CD4-positive, alpha-beta memory T cell (primary cell): ENCODE results near the gene ELP4. TPM values are rescaled to one million over a fixed set of nuclear protein-coding genes. Genes with fewer than 3 reads are reported as not detected.
A peak's percentile ranks its signal among the peaks of the same experiment; 100 is the strongest.

Source experiments
- CTCF ChIA-PET: fragments of 350-600 bp; sonication (Branson Sonifier 250); formaldehyde crosslinking; loops from one replicate; lab custom pipeline; 2021; ENCODE audit warnings: inconsistent platforms; ENCODE audit not compliant: partially characterized antibody; lab: Charles Lee
- POLR2A ChIA-PET: fragments of 350-600 bp; sonication (Branson Sonifier 250); formaldehyde crosslinking; loops from one replicate; lab custom pipeline; 2021; ENCODE audit not compliant: partially characterized antibody; lab: Charles Lee
- DNase-seq, 5 donors: peaks; one replicate each; pipeline versions ENCODE4 v3.0.0 to v3.0.0-alpha.2; 2020 to 2022; ENCODE audit warnings: mixed read lengths in 1 of 5
- H3K27ac ChIP-seq: one replicate; pipeline ENCODE4 v1.7.0; 2013; ENCODE audit warnings: low read depth, low read length
- H3K27me3 ChIP-seq: 2 replicates; pipeline ENCODE4 v1.7.0; 2013; ENCODE audit warnings: mild to moderate bottlenecking, low read length, moderate library complexity; ENCODE audit not compliant: insufficient read depth
- H3K36me3 ChIP-seq: 2 replicates; pipeline ENCODE4 v1.7.0; 2013; ENCODE audit warnings: mild to moderate bottlenecking, low read length, moderate library complexity; ENCODE audit not compliant: insufficient read depth
- H3K4me1 ChIP-seq: 2 replicates; pipeline ENCODE4 v1.7.0; 2013; ENCODE audit warnings: mild to moderate bottlenecking, low read length, moderate library complexity; ENCODE audit not compliant: insufficient read depth
- H3K4me3 ChIP-seq, 2 donors: one replicate each; pipeline ENCODE4 v1.7.0; 2013; ENCODE audit warnings: low read length in 2 of 2, mild to moderate bottlenecking in 1 of 2
- H3K9me3 ChIP-seq, 2 donors: one replicate each; pipeline ENCODE4 v1.7.0; 2013; ENCODE audit warnings: low read length in 2 of 2, control low read depth in 1 of 2; ENCODE audit not compliant: control insufficient read depth in 1 of 2
- H3K27ac Mint-ChIP-seq, 7 donors: one replicate each; pipeline ENCODE4 v1.8.0; 2020 to 2021; ENCODE audit warnings: mixed read lengths in 7 of 7, mild to moderate bottlenecking in 6 of 7, inconsistent platforms in 3 of 7, moderate library complexity in 3 of 7
- H3K27me3 Mint-ChIP-seq, 2 donors: one replicate each; pipeline ENCODE4 v1.8.0; 2020 to 2021; ENCODE audit warnings: mixed read lengths in 2 of 2
- H3K36me3 Mint-ChIP-seq, 2 donors: one replicate each; pipeline ENCODE4 v1.8.0; 2020 to 2021; ENCODE audit warnings: mixed read lengths in 2 of 2, inconsistent platforms in 1 of 2, mild to moderate bottlenecking in 1 of 2
- H3K4me1 Mint-ChIP-seq, 4 donors: one replicate each; pipeline ENCODE4 v1.8.0; 2020 to 2021; ENCODE audit warnings: mixed read lengths in 4 of 4, mild to moderate bottlenecking in 1 of 4
- H3K4me3 Mint-ChIP-seq, 8 donors: one replicate each; pipeline ENCODE4 v1.8.0; 2020 to 2021; ENCODE audit warnings: mixed read lengths in 8 of 8, mild to moderate bottlenecking in 7 of 8, moderate library complexity in 6 of 8, inconsistent platforms in 3 of 8
- H3K9me3 Mint-ChIP-seq, 8 donors: one replicate each; pipeline ENCODE4 v1.8.0; 2020 to 2021; ENCODE audit warnings: mixed read lengths in 8 of 8, mild to moderate bottlenecking in 5 of 8, inconsistent platforms in 3 of 8, moderate library complexity in 1 of 8
- intact Hi-C: fragments of 100-400 bp; cut with micrococcal nuclease; formaldehyde crosslinking; loops from one replicate; pipeline ENCODE4 v1.15.1; 2023
- polyA plus RNA-seq, 2 donors: library from polyadenylated mRNA; unstranded; fragments of 300-500 nt; fragmentation: Illumina TruSeq; gene quantifications; one replicate each; pipeline ENCODE4 v1.2.3, GENCODE V29; 2021
- total RNA-seq, 2 experiments: library from RNA; stranded (reverse); gene quantifications; one replicate each; pipeline ENCODE4 v1.2.3, GENCODE V29; 2021

The ELP4 gene
- total and polyA plus RNA-seq, 4 experiments from 2014 or later: 18.1 to 29.0 (median 19.1) TPM

GRCh38 chr11:31806186-31806927, 296.8 kb downstream of the ELP4 start:
- Histone ChIP-seq H3K4me1 (peaks cover 47% of the 10 kb centered on the region), H3K9me3 (peaks cover 0 to 3% of the 10 kb centered on the region in 2 donors), H3K36me3 (no peaks in the 10 kb centered on the region), H3K27ac (no peak overlapping the region), H3K27me3 (peaks cover 83% of the 10 kb centered on the region), H3K4me3 (no peak overlapping the region)
- no peak for DNase-seq
- Mint-ChIP-seq H3K36me3 (peaks cover 2 to 8% of the 10 kb centered on the region in 2 donors), H3K27me3 (peaks cover 67 to 69% of the 10 kb centered on the region in 2 donors), H3K27ac (peak overlapping the region in 2 of 7 donors; percentile 27 to 58), H3K4me1 (peaks cover 27 to 69% (median 40%) of the 10 kb centered on the region in 4 donors), H3K4me3 (peak overlapping the region in 2 of 8 donors; percentile 3 to 59), H3K9me3 (peaks cover 3 to 42% (median 29%) of the 10 kb centered on the region in 8 donors)
- intact Hi-C loops: no loop called here
- ChIA-PET CTCF (no interaction called here), POLR2A (interaction anchor here (1.6 kb wide), 1 partner anchor 11 kb away, joined by 7 read pairs; no protein-coding TSS in a partner anchor)

GRCh38 chr11:31806928-31807798, 297.6 kb downstream of the ELP4 start:
- Histone ChIP-seq H3K36me3 (no peaks in the 10 kb centered on the region), H3K27me3 (peaks cover 81% of the 10 kb centered on the region), H3K27ac (no peak overlapping the region), H3K4me3 (no peak overlapping the region), H3K4me1 (peaks cover 52% of the 10 kb centered on the region), H3K9me3 (peaks cover 0 to 3% of the 10 kb centered on the region in 2 donors)
- Mint-ChIP-seq H3K9me3 (peaks cover 3 to 38% (median 25%) of the 10 kb centered on the region in 8 donors), H3K27me3 (peaks cover 67% of the 10 kb centered on the region in 2 donors), H3K4me3 (peak overlapping the region in 2 of 8 donors; percentile 3 to 59), H3K27ac (peak overlapping the region in 1 of 7 donors; percentile 58), H3K4me1 (peaks cover 30 to 76% (median 45%) of the 10 kb centered on the region in 4 donors), H3K36me3 (peaks cover 0 to 10% of the 10 kb centered on the region in 2 donors)
- no peak for DNase-seq
- ChIA-PET CTCF (no interaction called here), POLR2A (interaction anchor here (1.6 kb wide), 1 partner anchor 11 kb away, joined by 7 read pairs; no protein-coding TSS in a partner anchor)
- intact Hi-C loops: no loop called here

GRCh38 chr11:31807799-31808667, 298.5 kb downstream of the ELP4 start:
- DNase-seq: no peak
- no peak overlapping the region for H3K4me3 ChIP-seq
- Mint-ChIP-seq H3K4me3 (peak overlapping the region in 2 of 8 donors; percentile 14 to 48), H3K27ac (peak overlapping the region in 1 of 7 donors; percentile 48), H3K9me3 (peaks cover 3 to 35% (median 20%) of the 10 kb centered on the region in 8 donors), H3K4me1 (peaks cover 36 to 76% (median 46%) of the 10 kb centered on the region in 4 donors), H3K27me3 (peaks cover 66 to 67% of the 10 kb centered on the region in 2 donors), H3K36me3 (peaks cover 0 to 11% of the 10 kb centered on the region in 2 donors)
- ChIA-PET POLR2A (interaction anchor here (1.6 kb wide), 1 partner anchor 10 kb away, joined by 7 read pairs; no protein-coding TSS in a partner anchor), CTCF (no interaction called here)
- intact Hi-C loops: no loop called here
- H3K36me3 ChIP-seq: no peaks in the 10 kb centered on the region
- H3K27ac ChIP-seq: no peak overlapping the region
- peaks cover 85% of the 10 kb centered on the region for H3K27me3 ChIP-seq
- peaks cover 56% of the 10 kb centered on the region for H3K4me1 ChIP-seq
- peaks cover 0 to 3% of the 10 kb centered on the region in 2 donors for H3K9me3 ChIP-seq

DNA sequence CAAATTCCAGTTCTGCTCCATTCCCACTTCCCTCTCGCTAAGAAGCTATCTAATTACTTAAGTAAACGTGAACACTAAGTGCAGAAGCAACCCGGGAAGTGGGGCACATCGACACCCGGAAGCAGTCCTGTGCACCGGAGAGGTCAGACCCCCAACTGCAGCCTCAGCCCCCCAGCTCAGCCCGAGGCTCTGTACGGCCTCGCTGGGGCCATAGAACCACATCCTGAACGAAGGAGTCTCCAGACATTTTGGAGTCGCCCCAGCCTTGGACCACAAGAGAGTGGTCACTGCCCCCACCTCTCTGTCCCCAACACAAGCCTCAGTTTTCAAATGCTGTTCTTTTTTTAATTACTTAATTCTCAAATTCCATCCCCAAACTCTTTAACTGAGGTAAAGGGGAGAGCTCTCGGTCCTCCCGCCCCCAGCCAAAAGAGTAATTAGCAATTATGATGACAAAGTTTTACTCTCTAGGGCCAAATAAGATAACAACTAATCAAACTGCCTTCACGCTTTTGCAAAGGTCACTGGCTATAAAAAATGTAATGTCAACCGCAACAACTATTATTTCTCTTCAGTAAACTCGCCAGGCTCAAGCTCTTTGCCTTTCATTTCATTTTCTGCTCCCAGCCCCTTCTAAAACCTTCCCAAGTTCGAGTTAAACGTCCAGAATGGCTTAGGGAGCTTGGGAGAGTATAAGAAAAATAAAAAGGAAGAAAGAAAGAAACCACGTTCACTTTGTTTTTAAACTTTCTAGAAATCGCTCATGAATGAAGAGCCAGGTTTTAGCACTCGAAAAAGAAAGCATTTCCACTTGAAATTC, 299.4 kb downstream of the ELP4 start:
- no peak overlapping the region for H3K4me3 ChIP-seq
- peaks cover 0 to 3% of the 10 kb centered on the region in 2 donors for H3K9me3 ChIP-seq
- intact Hi-C loops: no loop called here
- no peak for DNase-seq
- peak overlapping the region; percentile 56 to 86 (median 79) for H3K4me3 Mint-ChIP-seq
- H3K36me3 Mint-ChIP-seq: peaks cover 0 to 11% of the 10 kb centered on the region in 2 donors
- peak overlapping the region in 1 of 7 donors; percentile 46 for H3K27ac Mint-ChIP-seq
- peaks cover 54% of the 10 kb centered on the region for H3K4me1 ChIP-seq
- H3K27me3 ChIP-seq: peaks cover 82% of the 10 kb centered on the region
- CTCF ChIA-PET: no interaction called here
- H3K4me1 Mint-ChIP-seq: peaks cover 34 to 72% (median 42%) of the 10 kb centered on the region in 4 donors
- peaks cover 3 to 26% (median 14%) of the 10 kb centered on the region in 8 donors for H3K9me3 Mint-ChIP-seq
- no peaks in the 10 kb centered on the region for H3K36me3 ChIP-seq
- no peak overlapping the region for H3K27ac ChIP-seq
- POLR2A ChIA-PET: no interaction called here
- H3K27me3 Mint-ChIP-seq: peaks cover 61 to 65% of the 10 kb centered on the region in 2 donors

DNA sequence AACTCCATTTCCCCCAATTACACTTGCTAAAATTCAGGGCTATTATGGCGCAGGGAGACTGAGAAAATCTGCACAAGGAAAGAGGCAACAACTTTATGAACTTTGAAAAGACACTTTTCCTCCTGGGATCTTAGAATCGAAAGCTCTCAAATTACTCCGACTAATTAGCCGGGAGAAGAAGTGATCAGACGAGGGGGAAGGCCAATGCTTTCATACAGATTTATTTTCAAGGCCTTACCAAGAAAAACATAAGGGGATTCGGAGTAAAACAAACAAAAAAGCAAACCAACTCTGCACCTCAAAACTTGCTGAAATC, 299.9 kb downstream of the ELP4 start:
- ChIA-PET CTCF (no interaction called here), POLR2A (no interaction called here)
- H3K9me3 ChIP-seq: peaks cover 0 to 3% of the 10 kb centered on the region in 2 donors
- peak overlapping the region in 1 of 2 donors; percentile 23 for H3K4me3 ChIP-seq
- Mint-ChIP-seq H3K36me3 (peaks cover 0 to 11% of the 10 kb centered on the region in 2 donors), H3K4me3 (peak overlapping the region; percentile 56 to 86 (median 79)), H3K4me1 (peaks cover 29 to 67% (median 38%) of the 10 kb centered on the region in 4 donors), H3K9me3 (peaks cover 3 to 22% (median 11%) of the 10 kb centered on the region in 8 donors), H3K27me3 (peaks cover 58 to 63% of the 10 kb centered on the region in 2 donors), H3K27ac (no peak overlapping the region)
- intact Hi-C loops: no loop called here
- no peak overlapping the region for H3K27ac ChIP-seq
- no peaks in the 10 kb centered on the region for H3K36me3 ChIP-seq
- no peak for DNase-seq
- H3K4me1 ChIP-seq: peaks cover 54% of the 10 kb centered on the region
- peaks cover 81% of the 10 kb centered on the region for H3K27me3 ChIP-seq
